HG02981 (cell line): ENCODE measurements around the gene PPP2R3C.
A peak's percentile ranks its signal among the peaks of the same experiment; 100 is the strongest.
"Not testable (repeated sequence)": the region's sequence is repeated elsewhere in the genome, so short reads cannot be mapped to it uniquely, and the experiment has no call there.

Source experiments
- ATAC-seq: cut with Tn5 transposase; IDR thresholded peaks from one replicate; pipeline ENCODE4 v1.9.1; 2021; ENCODE audit warnings: mild to moderate bottlenecking, moderate library complexity; ENCODE audit not compliant: unreplicated experiment

The PPP2R3C gene

DNA sequence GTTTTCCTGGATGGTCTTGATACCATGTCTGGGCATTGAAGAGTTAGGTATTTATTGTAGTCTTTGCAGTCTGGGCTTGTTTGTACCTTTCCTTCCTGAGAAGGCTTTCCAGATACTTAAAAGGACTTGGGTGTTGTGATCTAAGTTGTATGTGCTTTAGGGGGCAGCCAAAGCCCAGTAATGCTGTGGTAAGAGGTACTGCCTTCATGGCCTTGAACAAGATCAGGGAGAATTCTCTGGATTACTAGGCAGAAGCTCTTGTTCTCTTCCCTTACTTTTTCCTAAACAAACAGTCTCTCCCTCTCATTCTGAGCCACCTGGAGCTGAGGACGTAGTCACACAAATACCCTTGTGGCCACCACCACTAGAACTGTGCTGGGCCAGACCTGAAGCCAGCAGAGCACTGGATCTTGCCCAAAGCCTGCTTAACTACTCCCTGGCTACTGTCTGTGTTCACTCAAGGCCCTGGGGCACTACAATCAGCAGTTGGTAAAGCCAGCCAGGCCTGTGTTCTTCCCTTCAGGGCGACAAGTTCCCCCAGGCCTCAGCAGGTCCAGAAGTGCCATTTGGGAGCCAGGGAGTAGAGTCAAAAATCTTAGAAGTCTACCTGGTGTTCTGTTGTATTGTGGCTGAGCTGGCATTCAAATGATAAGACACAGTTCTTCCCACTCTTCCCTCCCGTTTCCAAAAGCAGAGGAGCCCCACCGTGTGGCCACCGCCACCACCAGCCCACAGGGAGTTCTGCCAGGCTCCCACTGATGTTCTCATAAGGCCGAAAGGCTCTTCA lies 11.9 kb upstream of the PPP2R3C start:
- ATAC-seq = no peak

DNA sequence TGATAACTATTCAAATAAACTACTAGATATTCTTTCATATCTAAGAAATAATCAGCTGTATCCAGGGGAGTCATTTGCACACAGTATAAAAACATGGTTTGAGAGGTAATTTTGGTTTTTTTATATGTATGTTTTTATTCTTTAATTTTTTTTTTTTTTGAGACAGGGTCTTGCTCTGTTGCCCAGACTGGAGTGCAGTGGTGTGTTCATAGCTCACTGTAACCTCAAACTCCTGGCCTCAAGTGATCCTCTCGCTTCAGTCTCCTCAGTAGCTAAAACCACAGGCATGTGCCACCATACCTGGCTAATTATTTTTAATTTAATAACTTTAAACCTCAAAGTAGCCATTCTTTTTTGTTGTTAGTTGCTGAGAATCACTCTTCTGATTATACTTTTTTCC lies 2.3 kb upstream of the PPP2R3C start:
- no peak for ATAC-seq

DNA sequence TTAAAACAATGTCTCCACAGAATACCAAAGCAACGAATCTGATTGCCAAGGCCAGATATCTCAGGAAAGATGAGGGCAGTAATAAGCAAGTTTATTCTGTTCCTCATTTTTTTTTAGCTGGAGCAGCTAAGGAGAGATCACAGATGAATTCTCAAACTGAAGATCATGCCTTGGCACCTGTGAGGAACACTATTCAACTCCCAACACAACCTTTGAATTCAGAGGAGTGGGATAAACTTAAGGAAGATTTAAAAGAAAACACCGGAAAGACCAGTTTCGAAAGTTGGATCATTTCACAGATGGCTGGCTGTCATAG lies 1.6 kb upstream of the PPP2R3C start:
- ATAC-seq = no peak

DNA sequence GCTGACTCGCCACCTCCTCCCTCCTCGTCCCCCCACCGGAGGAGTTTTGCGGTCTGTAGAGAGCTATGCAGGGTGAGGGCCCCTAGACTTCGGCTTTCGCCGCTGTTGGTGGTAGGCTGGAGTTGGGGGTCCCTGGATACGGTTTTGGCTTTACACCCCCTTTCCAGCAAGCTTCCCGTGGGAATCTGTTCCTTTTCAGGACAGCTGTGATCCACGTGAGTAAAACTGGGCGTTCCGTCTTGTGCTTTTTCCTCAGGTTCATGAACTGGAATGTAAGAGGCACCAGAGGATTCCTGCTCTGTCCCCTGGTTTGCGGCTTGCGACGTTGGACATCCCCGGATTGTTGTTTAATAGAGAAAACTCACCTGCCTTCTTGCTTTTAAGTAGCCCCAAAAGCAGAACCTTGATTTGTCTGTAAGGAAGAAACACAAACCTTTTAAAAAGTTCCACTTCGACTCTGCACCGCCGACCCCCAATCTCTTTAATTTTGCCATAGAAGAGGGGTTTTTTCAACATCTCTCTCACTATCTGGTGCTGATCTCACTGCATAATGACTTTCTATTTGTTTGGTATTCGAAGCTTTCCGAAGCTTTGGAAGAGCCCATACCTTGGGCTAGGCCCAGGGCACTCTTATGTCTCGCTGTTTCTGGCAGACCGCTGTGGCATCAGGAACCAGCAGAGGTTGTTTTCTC lies 1.1 kb upstream of the PPP2R3C start:
- ATAC-seq = peak; percentile 2

DNA sequence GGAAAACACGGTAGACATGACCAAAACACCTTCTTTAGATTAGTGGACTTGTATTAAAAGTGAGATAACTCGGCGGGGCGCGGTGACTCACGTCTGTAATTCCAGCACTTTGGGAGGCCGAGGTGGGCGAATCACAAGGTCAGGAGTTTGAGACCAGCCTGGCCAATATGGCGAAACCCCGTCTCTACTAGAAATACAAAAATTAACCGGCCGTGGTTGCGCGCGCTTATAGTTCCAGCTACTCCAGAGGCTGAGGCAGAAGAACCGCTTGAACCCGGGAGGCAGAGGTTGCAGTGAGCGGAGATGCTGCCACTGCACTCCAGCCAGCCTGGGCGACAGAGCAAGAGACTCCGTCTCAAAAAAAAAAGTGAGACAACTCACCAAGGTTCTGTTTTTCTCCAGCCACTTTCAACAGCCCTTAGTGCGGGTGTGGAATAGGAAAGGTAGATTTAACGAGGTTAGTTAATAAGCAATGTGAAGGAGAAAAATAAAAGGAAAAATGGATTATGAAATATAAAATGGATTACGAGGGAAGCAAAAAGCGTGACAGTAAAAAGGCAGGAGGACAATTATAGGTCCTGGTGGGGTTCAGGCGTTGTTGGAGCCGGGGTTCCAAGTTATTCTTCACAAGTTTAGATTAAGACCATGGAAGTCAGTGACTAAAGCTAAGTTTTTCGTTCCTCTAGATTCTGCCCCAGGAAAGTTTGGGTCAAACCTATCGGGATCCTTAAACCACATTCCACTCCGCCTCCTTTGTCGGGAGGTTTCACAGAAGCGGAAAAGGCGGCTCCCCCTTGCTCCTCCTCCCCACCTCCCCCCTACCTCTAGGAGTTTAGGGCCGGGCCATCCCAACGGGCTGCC lies 534 bp downstream of the PPP2R3C start:
- no peak for ATAC-seq

DNA sequence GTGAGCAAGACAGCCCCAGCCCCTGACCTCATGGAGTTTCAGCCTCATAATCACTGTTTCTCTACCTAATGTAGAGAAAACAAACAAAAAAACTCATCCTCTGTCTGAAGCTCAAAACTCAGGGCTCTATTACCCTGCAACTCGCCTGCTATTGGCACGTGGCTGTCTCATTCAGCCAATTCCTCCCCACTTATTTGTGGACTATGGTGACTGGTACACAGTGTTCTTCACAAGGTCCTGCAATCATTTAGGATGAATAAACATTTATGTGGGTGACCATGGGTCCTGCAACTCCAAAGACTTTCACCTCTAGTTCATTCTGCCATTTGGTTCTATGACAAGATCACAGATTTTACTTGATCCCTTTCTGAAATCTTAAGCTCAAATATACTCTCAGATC lies 4.7 kb downstream of the PPP2R3C start:
- no peak for ATAC-seq

DNA sequence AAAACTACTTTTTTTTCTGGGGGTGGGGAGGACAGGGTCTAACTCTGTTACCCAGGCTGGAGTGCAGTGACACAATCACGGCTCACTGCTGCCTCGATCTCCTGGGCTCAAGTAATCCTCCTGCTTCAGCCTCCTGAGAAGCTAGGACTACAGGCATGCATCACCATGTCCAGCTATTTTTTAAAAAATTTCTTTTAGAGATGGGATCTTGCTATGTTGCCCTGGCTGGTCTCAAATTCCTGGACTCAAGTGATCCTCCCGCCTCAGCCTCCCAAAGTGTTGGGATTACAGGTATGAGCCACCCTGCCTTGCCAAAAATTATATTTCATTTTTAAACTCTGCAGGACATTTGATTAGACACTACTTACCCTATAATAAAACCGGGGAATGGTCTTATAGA lies 5.5 kb downstream of the PPP2R3C start:
- ATAC-seq = no peak

DNA sequence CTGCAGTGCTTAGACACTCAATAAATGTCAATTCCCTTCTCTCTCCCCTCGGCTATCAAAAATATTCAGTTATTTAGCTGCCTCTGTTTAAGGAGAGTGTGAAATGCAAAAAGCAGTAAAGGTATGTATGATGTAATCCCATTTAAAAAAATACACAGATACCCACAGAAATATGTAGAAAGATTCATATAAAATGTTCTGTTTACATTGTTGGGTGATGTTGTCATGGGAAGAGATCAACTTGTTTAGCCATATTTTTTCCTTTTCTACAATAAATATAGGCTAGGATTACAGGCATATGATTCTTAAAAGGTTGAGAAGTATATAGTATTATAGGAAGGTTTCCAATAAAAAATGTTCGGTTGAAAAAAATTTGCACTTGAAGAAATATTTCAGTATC lies 7.8 kb downstream of the PPP2R3C start:
- no peak for ATAC-seq

DNA sequence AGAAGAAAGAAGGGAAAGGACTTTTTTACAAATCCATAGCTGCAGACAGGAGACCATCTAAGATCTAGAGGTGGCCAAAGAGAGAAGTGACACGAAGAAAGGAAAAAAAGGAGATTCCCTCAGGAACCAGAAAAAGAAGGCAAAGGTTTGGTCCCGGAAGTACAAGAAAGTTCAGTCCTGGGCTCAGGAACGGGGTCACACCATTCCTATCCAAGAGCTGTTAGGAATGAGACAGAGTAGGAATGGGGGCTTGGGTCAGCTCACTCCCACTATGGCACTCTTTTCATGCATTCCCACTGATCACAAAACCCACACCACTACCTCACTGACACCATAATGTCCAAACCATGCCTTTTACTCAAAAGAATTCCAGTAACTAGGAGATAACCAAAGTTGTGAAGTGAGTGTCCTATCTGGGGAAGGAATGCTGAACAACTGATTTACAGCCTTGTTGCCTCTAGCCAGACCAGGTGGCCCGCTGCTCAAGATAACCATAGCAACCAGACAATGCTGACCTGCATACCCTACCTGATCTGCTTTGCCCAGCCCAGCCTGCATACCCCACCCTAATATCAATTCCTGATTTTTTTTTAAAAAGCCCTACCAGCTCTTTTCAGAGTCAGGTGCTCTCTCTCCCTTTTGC lies 8.4 kb downstream of the PPP2R3C start:
- no peak for ATAC-seq

DNA sequence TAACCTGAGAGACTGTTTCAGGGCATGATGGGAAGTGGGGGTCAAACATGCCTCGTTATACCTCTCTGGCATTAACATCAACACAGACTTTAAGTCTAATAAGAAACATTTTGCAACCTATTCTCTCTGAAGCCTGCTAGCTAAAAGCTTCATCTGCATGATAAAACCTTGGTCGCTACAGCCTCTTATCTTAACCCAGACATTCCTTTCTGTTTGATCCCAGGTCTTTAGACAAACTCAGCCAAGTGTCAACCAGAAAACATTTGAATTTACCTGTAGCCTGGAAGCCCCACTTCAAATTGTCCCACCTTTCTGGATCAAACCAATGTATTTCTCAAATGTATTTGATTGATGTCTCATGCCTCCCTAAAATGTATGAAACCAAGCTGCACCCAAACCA lies 9.1 kb downstream of the PPP2R3C start:
- ATAC-seq = no peak

DNA sequence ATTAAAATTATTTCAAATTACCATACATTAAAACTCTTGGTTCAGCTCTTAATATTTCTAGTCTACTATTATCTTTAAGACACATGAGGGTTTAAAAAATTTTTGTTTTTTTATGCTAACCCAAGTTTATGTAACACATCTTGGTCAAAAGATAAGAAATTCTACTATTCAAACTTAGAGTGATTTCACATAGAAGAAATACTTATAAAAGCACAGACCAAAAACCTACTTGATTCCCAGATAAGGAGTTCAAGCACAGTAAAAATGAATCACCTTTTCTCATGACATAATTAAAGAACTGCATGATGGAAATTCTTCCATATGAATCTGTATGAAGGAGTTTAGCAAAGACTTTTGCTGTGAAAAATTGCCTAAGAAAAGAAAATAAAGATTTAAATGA lies 13.9 kb downstream of the PPP2R3C start:
- no peak for ATAC-seq

DNA sequence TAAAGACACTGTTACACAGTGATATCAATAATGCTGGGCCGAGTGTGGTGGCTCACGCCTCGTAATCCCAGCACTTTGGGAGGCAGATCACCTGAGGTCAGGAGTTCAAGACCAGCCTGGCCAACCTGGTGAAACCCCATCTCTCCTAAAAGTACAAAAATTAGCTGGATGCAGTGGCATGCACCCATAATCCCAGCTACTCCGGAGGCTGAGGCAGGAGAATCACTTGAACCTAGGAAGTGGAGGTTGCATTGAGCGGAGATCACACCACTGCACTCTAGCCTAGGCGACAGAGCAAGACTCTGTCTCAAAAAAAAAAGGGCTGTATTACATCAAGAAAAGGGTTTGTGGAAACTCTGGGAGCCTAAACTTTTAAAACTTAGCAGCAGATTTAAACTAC lies 27.1 kb downstream of the PPP2R3C start:
- ATAC-seq = not testable (repeated sequence)

DNA sequence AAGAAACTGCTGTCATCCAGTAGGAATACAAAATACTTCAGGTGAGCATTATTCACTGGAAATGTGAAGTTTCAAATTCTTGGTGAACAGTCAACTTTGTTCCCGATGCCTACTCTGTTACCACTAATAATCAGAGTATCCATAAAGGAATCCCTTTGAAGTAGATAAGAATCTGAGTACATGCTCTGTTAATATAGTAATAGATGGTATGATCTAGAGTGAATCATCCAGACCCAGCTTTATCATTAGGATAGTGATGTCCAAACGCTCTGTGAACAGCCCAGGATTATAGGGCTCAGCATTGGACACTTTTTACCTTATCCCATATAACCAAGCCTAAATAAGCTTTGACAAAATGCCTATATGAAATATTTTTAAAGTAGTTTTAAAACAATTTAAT lies 33.3 kb downstream of the PPP2R3C start:
- no peak for ATAC-seq

DNA sequence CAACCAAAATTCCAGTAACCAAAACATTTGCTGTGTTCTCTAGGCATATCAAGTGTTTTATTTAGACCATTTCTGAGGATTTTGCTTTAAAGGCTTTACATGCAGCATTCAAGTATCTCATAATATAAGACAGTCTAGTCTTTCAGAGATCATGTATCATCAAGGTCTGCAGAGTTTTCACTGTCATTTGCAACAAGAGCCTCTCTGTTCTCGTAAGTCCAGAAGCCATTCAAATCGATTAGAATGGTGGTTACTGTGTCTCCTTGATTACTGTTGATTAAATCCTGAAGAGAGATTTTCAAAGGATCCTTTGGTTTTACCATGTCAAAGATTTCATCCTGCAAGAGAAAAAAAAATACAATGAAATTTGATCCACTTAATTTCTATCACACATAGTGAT lies 36.3 kb downstream of the PPP2R3C start:
- no peak for ATAC-seq

DNA sequence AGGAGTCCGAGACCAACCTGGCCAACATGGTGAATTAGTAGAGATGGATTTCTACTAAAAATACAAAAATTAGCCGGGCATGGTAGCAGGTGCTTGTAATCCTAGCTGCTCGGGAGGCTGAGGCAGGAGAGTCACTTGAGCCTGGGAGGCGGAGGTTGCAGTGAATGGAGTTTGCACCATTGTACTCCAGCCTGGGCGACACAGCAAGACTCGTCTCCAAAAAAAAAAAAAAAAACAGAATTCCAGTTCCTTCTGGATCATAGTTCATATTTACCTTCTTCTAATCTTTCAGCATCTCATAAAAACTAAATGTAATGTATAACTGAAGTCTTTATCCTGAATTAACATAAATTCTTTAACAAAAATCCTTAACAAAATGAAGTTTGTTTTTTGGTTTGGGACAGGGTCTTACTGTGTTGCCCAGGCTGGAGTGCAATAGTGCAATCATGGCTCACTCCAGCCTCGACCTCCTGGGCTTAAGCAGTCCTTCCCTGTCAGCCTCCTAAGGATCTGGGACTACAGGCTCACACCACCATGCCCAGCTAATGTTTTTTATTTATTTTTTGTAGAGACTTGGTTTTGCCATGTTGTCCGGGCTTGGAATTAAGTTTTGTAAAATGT lies 38.1 kb downstream of the PPP2R3C start:
- no peak for ATAC-seq

DNA sequence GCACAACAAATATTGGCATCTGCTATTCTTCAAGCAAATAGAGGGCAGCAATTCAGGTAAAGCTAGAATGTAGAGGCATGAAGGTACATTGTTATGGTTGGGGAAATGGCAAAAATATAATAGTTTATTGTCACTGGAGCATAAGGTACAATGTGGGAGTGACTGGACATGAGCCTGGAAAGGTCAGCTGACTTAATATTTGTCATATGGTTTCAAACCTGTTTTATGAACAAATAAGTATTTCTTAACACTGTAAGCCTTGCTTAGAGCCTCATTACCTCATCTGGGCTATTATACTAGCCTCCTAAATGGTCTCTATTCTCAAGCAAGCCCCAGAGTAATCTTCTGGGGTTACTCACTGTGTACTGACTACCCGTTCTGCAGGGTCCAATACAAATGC lies 42.0 kb downstream of the PPP2R3C start:
- no peak for ATAC-seq

DNA sequence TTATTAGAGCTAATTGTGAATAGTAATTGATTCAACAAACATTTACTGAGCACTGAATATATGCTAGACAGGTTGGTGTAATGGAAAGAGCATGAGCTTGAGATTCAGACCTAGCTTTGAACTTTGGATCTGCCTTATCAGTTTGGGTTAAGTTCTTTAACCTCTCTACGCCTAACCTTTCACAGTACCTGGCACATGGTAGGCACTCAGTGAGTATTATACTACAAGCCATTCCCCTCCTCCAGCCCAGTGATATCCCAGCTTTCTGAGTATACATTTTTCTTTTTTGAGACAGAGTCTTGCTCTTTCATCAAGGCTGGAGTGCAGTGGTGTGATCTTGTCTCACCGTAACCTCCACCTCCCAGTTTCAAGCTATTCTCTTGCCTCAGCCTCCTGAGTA lies 43.7 kb downstream of the PPP2R3C start:
- no peak for ATAC-seq

DNA sequence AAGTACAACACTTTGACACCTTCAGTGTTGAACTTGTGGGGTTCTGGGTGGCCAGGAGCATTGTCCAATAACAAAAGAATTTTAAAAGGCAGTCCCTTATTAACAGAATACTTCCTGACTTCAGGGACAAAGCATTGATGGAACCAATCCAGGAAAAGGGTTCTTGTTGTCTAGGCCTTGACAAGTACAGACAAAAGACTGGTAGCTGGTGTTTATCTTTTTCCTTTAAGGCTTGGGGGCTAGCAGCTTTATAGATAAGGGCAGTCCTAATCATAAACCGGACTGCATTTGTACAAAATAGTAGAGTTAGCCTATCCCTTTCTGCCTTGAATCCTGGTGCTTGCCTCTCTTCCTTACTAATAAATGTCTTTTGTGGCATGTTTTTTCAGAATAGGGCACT lies 48.3 kb downstream of the PPP2R3C start:
- no peak for ATAC-seq

DNA sequence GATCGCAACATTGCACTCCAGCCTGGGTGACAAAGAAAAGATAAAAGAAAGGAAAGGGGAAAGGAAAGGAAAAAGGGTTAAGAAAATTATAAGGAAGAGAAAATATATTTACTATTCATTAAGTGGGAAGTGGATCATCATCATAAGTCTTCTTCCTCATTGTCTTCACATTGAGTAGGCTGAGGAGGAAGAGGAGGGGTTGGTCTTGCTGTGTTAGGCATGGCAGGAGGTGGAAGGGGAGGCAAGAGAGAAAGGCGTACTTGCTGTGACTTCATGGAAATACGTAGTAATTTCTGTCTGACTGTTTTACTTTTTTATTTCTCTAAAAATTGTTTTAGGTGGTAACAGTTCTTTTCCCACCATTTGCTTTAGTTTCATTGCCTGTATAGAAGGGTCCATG lies 49.6 kb downstream of the PPP2R3C start:
- ATAC-seq = no peak

DNA sequence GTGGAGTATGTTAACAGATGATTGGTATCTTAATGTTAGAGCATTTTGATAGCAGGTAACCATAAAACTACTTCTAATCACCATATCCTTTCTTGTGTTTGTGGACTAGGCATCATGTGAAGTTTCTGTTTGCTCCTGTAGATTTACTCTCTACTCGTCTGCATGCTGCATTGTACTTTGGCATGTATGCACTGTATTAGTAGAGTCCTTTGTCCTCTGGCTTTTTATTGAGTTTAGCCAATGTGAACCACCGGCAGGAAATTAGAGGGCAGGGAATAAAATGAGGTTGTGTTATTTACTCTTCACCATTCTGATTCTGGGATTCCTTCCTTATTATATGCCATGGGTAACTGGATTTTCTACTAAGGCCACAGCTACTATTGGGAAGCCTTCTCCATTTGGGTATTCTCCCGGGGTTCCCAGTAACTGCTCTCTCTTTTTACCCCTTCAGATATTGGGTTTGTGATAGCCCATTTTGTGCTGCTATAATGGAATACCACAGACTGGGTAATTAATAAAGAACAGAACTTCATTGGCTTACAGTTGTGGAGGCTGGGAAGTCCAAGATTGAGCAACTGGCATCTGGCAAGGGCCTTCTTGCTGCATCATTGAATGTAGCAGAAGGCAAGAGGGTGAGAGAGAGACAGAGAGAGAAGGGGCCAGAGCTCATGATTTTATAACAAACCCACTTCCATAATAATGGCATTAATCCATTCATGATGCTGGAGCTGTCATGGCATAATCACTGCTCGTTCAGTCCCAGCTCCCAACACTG lies 53.4 kb downstream of the PPP2R3C start:
- ATAC-seq = no peak
